HG03432 (cell line): Measurements from ENCODE around the gene KRTAP5-2.

Experiments
- ATAC-seq: cut with Tn5 transposase; IDR thresholded peaks from one replicate; pipeline ENCODE4 v1.9.1; 2021; ENCODE audit warnings: mild to moderate bottlenecking, moderate library complexity; ENCODE audit not compliant: unreplicated experiment

The KRTAP5-2 gene

DNA sequence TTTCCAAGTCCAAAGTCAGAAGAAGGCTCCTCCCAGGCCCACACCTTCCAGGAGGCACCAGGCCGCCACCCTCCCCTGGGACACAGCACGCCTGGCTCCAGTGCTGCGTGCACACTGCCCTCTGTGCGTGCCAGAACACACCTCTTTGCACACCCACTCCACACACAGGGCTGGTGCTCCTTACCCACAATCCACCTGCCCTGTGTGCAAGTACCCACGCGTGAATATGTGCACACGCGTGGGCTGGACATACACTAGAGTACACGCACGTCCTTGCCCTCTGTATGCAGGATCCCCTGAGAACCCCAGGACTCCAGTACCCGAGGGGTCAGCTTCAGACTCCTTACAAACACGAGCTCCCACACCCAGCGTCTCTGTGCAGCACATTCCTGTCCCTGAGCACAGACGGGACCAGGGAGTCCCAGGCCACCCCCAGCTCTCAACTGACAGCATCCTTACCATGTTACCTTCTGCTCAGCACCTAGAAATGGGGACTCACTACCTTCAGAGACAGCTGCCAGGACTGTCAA is 28.8 kb downstream of the KRTAP5-2 start:
- no peak for ATAC-seq

DNA sequence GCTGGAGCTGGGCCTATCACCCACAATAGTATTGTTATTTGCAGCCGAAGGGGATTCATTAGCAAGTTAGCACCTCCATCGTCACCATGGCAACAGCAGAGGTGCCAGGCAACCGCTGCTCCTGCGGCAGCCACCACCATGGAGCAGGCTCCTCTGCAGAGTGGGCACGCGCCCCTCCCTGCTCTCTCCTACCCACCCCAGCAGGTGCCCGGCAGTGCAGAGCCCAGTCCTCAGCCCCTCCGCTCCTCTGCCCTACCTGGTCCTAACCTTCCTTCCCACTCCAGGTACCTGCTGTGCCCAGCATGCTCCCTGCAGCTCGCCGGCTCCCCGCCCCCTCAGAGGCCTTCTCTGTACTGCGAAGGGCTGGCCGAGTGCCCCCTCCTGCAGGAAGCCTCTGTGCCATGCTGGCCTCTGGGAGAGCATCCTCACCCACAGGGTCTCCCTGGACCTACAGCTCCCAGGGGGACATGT is 29.6 kb downstream of the KRTAP5-2 start:
- no peak for ATAC-seq

DNA sequence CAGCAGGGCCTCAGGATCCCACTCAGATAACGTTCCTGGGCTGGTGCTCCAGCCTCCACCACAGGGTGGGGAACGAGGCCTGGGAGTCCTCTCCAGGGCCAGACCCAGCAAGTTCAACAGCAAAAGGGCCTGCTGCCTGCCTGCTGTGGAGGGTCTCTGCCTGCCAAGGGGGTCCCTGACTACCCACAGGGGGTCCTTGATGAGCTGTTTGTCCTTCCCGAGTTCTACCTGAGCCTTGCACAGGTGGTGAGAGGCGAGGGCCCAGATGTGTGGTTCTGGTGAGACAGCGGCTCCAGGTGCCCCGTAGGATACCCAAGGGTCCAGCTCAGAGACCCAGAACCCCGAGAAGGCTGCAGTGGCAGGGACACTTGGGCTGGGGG is 30.4 kb downstream of the KRTAP5-2 start:
- no peak for ATAC-seq

DNA sequence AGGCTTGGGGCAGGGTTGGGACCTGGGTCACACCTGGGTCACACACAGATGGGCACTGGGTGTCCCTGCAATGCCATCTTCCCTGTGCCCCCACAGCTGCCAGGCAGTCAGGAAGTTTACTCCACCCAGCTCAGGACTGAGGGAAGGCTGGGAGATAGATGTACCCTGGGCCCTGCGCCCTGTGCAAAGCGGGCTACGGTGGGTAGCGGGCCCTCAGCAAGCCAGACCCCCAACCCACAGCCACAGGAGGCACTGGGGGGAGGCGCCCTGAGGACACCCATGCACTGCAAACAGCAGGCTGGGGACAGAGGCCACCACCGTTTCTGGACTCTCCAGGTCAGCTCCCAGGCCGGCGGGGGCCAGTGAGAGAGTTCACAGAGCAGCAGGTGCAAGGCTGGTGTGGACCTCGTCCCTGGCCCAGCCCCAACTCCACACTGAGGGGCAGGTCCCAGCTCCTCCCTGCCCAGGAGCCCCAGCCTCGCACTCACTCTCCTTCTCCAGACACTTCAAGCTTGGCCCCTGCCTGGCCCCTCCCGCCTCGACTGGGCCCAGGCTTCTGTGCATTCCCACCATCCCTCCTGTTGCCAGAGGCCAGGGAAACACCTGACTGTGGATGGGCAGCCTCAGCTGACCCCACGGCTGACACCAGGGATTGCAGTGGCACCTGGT is 30.9 kb downstream of the KRTAP5-2 start:
- ATAC-seq: no peak

DNA sequence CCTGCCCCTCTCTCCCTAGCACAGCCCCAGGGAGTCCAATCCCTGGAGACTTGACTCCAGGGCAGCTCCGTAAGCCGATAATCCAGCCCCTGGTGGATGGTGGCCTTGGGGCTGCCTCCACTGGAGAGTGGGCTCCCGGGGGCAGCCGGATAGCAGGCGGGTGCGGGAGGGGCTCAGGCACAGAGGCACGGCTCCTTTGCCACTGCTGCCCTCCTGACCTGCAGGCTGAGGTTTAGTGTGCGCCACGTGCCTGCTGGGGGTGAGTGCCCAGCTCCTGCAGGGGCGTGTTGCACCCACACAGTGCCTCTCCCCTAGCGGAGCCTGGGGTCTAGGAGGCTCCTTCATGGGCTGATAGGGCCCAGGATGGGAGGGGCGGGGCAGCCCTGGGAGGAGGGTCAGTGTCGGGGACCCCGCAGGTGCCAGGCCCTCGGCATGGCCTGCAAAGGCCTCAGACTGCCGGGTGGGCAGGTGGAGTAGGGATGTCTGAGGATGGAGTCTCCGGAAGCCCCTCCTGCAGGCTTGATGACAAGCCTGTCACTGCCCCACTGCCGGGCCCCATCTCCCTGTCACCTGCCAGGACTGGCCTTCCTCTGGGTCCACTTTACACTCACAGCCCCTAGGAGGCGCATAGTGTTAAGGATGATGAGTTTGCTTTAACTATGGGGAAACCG is 31.6 kb downstream of the KRTAP5-2 start:
- ATAC-seq: no peak

DNA sequence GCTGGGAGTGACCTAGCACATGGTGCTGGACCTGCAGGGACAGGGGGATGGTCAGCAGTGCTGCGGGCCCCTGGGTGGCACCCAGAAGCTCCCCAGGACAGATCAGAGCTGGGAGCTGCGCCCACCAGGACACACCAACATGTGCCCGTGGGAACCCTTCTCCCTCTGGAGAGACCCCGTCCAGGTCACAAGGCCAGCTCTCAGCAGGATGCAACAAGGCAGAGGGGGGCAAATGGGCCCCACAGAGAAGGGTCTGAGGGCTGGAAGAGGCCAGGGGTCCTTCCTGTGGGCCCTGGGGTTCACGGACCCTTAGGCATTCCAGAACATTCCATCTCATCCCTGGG is 32.2 kb downstream of the KRTAP5-2 start:
- no peak for ATAC-seq

DNA sequence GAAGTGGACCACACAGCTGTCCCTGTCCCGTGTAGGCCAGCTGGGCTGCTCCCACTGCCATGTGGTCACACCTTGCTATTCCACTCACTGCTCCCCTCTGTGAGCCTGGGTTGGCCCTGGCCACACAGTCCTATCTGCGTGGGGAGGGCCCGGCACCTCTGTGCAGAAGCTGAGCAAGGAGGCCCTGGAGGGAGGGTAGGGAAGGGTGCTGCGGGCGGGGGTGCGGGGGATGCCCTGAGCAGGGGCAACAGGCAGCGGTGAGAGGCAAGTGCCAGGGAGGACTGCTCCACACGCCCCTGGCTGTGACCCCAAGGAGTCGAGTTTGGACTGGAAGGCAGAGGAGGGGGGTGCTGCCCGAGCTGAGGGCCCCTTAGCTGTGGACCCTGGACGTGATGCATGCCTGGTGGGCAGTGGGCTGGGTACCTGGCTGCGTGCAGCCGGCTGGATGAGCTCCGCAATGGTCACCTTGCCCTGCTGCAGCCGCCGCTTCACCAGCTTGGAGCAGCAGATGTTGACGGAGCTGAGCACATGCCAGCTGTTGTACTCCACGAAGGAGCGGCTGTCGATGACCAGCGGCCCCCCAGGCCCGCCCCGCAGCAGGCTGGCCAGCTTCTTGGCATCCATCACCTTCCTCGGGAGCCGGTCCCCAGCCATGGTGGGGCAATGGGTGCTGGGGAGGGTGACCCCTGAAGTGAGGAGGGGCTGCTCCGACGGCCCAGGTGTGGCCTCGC is 32.8 kb downstream of the KRTAP5-2 start:
- no peak for ATAC-seq

DNA sequence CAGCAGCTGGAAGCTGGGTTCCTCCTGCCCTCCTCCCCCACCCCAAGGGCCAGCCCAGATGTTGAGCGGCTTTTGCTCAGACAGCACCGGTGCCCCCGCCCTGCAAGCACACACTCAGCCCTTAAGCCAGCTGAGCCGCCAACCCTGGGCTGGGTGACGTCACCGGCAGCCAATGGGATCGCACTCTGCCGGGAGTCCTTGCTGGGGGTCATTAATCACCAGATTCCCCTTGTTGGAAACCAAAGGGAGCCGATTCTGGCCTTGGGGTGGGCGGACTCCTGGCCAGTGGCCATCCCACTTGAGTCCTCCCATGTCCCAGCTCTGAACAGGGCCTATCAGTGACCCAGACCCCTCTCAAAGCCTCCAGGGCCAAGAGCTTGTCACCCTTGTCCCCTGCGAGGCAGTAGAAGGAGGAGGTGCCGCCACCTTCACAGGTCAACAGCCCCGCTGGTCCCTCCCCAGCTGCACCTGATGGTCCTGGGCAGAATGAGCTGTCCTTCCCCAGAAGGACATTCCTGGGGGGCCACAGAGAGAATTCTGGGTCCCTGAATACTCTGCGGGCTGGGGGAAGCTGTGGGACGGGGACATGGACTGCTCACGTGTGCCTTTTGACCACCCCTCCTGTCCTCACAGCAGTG is 33.4 kb downstream of the KRTAP5-2 start:
- no peak for ATAC-seq

DNA sequence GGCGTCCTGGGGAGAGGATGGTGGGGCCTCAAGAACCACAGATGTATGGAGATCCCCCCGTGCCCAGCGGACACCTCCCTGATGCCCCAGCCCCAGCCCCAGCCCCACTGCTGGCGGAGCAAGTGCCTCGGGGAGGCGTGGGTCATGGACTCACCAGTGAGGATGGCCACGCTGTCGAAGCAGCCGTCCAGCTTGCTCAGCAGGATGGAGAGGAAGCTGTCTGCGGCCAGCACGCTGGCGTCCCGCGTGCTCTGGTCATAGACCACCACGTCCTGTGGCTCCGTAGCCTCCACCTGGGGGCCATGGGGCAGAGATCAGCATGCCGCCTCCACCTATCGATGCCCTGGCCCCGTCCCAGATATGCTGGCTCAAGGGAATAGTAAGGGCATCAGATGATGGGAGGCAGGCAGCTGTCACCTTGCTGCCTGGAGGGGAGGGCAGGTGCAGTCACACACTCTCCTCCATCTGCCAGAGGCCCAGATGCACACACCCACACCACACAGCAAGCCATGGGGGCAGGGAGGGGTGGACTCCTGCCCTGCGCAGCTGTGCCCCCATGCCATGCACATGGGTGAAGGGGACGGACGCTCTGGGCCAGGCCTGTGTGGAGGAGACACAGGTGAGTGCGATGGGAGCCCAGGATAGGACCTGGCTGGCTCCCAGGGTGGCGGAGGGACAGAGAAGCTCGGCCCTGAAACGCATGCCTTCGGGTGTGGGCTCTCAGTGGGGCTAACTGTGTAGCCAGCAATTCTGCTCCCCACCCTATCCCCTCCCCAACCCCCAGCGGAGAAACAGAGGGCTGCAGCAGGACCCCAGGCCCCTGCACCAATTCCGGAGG is 34.2 kb downstream of the KRTAP5-2 start:
- ATAC-seq: no peak

DNA sequence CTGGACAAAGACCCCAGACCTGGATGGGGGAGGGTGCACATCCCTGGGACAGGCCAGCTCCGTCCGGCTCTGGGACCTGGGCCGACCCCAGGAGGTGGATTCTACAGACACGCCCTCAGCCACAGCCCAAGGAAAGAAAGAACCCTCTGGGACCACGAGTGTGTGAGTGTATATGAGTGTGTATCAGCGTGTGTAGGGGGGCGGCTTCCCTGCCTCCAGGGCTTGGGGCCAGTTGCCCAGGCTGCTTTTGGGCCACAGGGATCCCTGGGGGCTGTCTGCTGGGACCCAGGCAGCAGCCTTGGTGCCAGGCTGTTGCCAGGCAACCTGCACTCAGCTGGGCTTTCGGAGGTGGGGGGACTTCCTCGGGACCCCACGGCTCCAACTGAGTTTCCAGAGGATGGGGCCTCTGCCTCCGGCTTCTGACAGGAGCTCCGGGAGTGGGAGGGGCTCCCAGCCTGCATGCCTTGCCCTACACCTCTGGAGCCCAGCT is 34.9 kb downstream of the KRTAP5-2 start:
- no peak for ATAC-seq

DNA sequence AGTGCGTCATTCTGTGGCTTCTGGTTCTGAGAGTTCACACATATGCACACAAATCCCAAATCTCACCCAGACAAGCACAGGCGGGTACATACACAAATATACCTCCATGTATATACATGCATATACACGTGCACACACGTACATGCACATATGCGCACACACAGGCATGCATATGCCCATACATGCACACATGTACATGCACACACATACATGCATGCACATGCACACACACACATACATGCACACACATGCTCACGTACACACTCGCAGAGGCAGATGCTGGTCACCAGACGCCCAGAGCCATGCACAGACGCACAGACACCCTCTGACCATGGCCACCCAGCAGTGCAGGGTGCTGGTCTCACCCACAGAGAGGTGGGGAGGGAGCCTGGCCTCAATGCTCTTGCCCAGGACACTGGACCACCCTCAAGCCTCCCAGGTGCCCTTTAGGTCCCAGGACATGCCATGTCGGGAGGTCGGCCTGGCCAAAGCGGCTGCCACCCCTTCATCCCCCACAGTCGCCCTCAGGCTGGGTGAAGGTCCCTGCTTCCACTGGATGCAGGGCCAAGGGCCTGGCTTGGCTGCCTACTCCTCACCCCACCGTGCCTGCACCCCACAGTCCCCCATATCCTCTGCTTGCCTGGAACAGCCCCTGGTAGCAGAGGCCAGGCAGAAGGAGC is 35.5 kb downstream of the KRTAP5-2 start:
- ATAC-seq: no peak

DNA sequence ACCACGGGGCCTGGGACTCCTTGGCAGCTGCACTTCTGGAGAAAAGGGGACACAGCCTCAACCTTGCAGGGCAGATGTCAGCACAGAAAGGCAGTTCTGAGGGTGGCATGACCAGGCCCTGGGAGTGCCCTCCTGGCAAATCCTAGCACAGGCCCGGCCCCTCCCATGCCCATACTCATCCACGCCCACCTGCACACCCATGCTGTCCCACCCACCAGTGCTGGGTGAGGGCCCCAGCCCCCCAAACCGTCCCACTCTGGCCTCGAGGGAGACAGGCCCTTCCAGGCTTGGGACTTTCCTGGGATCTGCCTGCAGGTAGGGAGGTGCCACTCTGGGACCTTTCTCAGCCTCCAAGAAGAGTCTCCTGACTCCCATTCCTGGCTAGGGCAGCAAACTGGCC is 36.1 kb downstream of the KRTAP5-2 start:
- ATAC-seq: no peak

DNA sequence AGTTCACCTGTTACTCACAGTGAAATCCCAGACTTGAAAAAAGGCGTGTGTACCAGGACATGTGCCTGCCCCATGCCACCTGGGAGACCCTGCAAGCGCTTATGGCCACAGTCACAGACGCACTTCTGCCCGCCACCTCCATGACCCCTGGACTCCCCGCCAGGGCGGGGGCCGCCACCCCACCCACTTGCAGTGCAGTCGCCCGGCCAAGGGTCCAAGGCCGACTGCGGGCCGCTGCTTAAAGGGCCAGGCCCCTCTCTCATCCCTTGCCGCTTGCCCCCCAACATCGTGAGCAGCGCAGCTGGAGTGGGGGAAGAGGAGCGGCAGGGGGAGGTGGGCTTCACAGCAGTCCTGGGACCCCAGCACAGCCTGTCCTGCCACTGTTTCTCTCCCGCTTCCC is 36.8 kb downstream of the KRTAP5-2 start:
- ATAC-seq: no peak

DNA sequence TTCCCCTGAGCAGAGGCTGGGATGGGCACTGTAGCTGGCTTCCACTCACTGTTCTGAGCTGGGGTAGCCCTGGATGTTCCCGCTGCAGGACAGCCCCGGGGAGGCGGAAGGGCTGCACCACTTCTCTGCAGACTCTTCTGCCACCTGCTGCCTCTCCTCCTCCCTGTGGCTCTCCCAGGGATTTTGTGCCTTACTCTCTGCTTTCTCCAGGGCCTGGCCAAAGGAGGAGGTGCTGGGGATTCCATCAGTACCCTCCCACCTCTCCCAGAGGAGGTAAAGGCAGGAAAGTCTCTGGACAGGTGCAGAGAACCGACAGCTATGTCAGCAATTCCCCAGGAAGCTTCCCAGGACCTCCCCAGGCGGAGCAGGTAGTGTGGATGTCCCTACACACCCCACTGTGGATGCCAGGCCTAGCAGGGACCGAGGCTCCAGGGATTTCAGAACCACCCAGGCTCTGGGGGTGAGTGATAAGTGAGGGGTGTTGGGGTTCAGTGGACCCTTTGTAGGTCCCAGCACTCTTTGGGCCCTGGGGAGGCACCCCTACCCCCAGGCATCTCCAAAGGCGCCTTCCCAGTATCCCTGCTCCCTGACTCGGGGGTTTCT is 37.3 kb downstream of the KRTAP5-2 start:
- no peak for ATAC-seq

DNA sequence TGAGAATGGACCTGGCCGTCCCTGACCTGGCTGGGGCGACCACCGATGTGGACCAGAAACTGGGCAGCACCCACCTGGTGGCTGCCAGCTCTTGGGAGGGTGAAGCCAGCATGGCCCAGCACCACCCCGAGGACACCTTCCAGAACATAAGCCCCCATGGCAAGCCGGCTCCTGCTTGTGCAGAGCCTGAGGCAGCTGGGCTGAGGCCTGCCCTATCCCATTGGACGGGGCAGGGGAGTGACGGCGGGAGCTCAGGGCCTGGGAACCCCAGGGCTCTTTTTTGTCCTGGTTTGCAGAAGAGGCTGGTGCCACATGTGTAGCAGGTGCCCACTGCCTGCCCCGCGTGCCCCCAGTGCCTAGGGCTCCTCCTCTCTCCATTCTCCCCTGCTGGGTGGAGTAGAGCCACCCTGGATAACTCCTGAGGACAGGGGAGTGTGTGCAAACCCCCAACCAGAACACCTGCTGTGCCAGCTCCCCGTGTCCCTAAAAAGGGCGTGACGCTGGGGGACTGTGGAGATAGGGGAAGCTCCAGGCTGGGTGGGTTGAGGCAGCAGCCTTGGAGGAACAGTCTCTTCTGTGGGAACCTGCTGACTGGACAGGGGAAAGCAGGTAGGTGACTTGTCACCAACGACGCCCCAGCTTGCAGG is 38.0 kb downstream of the KRTAP5-2 start:
- no peak for ATAC-seq

DNA sequence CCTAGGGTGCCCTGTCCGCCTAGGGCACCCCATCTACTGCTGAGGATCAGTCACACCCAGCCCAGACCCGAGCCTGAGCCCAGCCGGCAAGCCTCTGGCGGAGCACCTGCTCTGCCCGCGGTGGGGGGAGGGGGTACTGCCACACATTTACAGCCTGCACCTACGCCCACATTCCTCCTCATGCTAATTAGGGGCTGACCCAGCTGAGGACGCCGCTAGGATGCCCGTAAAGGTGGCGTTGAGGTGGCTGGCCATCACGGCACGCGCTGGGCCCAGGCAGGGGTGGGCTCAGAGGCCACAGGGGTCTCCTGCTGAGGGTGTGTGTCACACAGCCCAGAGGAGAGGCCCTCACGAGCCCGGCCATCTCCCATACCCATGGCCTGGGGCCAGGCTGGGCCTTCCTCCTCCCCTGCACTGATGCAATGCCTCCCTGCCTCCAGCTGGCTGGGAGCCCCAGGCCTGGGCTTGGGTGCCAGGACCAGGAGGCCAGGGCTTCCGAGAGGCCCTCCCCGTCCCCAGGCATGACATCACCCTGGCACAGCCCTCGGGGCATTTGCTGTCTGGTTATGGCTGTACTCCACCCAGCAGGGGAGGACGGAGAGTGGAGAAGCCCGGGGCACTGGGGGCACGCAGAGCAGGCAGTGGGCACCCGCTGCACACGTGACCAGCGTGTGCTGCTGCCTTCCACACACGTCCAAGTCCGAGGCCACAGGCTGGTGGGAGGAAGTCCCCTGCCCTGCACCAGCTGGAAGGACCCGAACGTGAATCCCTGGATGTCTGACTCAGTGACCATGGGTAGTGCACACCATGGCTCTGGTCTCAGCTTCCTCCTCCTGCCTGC is 38.8 kb downstream of the KRTAP5-2 start:
- ATAC-seq: no peak

DNA sequence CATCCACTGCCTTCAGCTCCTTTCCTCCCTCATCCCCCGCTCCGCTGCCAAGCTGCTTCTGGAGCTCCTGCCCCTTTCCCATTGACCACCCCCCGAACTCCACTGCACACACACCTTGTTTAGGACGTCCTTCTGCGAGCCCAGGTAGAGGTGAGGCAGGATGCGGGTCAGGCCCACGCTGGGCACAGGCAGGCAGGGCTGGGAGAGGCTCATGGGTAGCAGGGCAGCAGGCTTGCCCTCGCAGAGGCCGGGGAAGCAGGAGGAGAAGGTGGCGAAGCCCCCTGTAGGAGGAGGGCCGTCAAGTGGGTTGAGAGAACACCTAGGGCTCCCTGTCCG is 39.4 kb downstream of the KRTAP5-2 start:
- ATAC-seq: no peak
